ENCODE data around the gene TUSC2. TPM values are rescaled to one million over a fixed set of nuclear protein-coding genes. Genes with fewer than 3 reads are reported as not detected.

Gene TUSC2
- polyA plus RNA-seq, 1 of the 3 experiments (the other 2 are of a cell fraction), result 58.7 TPM

DNA sequence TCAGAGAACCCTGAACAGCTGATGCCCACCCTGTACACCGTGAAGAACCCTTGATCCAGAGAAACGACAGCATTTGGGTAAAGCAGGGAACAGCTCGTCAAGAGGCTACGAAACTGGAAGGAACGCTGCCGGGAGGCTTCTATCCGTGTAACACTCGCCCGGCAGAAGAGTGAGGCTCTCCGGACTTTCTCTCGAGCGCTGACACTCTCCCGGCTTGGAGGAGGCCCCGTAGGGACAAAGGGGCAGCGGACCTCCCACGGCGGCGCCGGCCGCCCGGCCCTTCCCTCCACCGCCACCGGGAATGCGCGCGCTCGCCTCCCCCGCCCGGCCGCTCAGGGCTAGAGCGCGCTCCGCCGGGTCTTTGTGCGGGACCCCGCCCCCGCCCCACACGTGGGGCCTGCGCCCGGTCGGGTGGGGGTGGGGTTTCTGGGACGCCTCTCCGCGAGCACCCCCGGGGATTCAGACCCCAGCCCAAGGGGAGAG is 7.1 kb downstream of the TUSC2 start:
- peaks cover 41% of the 10 kb centered on the region for H3K79me2 ChIP-seq (ENCODE audit: insufficient read depth)

More for the DNA sequence above, 7.1 kb downstream of the TUSC2 start:
- Histone ChIP-seq H4K20me1 (ENCODE audit: insufficient read depth) (no peaks in the 10 kb centered on the region), H3K4me1 (ENCODE audit: control insufficient read depth in 1 of 2, insufficient read depth in 2 of 2, low read depth in 1 of 2, low read length in 1 of 2) (peaks cover 0 to 40% of the 10 kb centered on the region in 2 experiments; a peak in 2 of 4 replicates), H3F3A (replicated peaks; ENCODE audit: insufficient read depth) (peaks cover 10% of the 10 kb centered on the region), H3K9ac (peak overlapping the region; percentile 93), H3K27ac (ENCODE audit: low read depth in 2 of 2, low read length in 1 of 2) (peak overlapping the region; percentile 92 to 94), H2AFZ (ENCODE audit: low read depth) (peak overlapping the region; percentile 94), H3K4me3 (ENCODE audit: low read depth in 2 of 2, low read length in 1 of 2) (peak overlapping the region; percentile 92 to 94), H3K4me2 (peak overlapping the region; percentile 80), H3K27me3 (ENCODE audit: insufficient read depth) (no peaks in the 10 kb centered on the region), H3K36me3 (replicated peaks in 1 of 2; ENCODE audit: control insufficient read depth in 1 of 2, insufficient read depth in 2 of 2, low read length in 1 of 2) (peaks cover 15 to 45% of the 10 kb centered on the region in 2 experiments), H3K9me2 (no peaks in the 10 kb centered on the region), H3K9me3 (no peaks in the 10 kb centered on the region)
- ChIA-PET POLR2A (interaction anchor here (0.6 to 1.8 kb wide), 6 partner anchors 14 to 29 kb away, joined by 3 to 5 read pairs (median 3); partner anchors contain the start of genes HYAL3, IFRD2 and NAA80), CTCF (interaction anchor here (0.5 to 6.0 kb wide), 14 partner anchors 14 to 222 kb away, joined by 3 to 60 read pairs (median 4); partner anchors contain the start of genes HYAL1, HYAL3, IFRD2 and NAA80)
- TF ChIP-seq MEF2A (IDR thresholded peaks at IDR 0.05; ENCODE audit: borderline replicate concordance, low read depth), result no peak
- TF ChIP-seq, protein P1, sequence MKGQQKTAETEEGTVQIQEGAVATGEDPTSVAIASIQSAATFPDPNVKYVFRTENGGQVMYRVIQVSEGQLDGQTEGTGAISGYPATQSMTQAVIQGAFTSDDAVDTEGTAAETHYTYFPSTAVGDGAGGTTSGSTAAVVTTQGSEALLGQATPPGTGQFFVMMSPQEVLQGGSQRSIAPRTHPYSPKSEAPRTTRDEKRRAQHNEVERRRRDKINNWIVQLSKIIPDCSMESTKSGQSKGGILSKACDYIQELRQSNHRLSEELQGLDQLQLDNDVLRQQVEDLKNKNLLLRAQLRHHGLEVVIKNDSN (IDR thresholded peaks at IDR 0.05; ENCODE audit: borderline replicate concordance, low read depth), result peak; percentile 64; the same call in 1 of the 2 replicates
- TF ChIP-seq, protein P2, sequence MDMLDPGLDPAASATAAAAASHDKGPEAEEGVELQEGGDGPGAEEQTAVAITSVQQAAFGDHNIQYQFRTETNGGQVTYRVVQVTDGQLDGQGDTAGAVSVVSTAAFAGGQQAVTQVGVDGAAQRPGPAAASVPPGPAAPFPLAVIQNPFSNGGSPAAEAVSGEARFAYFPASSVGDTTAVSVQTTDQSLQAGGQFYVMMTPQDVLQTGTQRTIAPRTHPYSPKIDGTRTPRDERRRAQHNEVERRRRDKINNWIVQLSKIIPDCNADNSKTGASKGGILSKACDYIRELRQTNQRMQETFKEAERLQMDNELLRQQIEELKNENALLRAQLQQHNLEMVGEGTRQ (IDR thresholded peaks at IDR 0.05; ENCODE audit: borderline replicate concordance, low read depth, low read length), result no peak
- TF ChIP-seq, protein P3, sequence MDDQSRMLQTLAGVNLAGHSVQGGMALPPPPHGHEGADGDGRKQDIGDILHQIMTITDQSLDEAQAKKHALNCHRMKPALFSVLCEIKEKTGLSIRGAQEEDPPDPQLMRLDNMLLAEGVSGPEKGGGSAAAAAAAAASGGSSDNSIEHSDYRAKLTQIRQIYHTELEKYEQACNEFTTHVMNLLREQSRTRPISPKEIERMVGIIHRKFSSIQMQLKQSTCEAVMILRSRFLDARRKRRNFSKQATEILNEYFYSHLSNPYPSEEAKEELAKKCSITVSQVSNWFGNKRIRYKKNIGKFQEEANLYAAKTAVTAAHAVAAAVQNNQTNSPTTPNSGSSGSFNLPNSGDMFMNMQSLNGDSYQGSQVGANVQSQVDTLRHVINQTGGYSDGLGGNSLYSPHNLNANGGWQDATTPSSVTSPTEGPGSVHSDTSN (IDR thresholded peaks at IDR 0.05), result no peak
- no peak for TF ChIP-seq RFX5 (IDR thresholded peaks at IDR 0.05; ENCODE audit: low read length)
- TF ChIP-seq, protein P4, sequence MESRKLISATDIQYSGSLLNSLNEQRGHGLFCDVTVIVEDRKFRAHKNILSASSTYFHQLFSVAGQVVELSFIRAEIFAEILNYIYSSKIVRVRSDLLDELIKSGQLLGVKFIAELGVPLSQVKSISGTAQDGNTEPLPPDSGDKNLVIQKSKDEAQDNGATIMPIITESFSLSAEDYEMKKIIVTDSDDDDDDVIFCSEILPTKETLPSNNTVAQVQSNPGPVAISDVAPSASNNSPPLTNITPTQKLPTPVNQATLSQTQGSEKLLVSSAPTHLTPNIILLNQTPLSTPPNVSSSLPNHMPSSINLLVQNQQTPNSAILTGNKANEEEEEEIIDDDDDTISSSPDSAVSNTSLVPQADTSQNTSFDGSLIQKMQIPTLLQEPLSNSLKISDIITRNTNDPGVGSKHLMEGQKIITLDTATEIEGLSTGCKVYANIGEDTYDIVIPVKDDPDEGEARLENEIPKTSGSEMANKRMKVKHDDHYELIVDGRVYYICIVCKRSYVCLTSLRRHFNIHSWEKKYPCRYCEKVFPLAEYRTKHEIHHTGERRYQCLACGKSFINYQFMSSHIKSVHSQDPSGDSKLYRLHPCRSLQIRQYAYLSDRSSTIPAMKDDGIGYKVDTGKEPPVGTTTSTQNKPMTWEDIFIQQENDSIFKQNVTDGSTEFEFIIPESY (IDR thresholded peaks at IDR 0.05; ENCODE audit: borderline replicate concordance, low read depth), result no peak
- TF ChIP-seq FOXM1 (IDR thresholded peaks at IDR 0.05; ENCODE audit: low read depth), result no peak
- TF ChIP-seq TAF1 (IDR thresholded peaks at IDR 0.05; ENCODE audit: borderline replicate concordance, low read depth, low read length), result 0 out of 2 replicates have a peak, but pooled peaks have one; percentile 22
- TF ChIP-seq EP300 (IDR thresholded peaks at IDR 0.05; ENCODE audit: borderline replicate concordance in 1 of 2, low read depth in 1 of 2, low read length in 1 of 2), result no peak
- TF ChIP-seq, protein P5, sequence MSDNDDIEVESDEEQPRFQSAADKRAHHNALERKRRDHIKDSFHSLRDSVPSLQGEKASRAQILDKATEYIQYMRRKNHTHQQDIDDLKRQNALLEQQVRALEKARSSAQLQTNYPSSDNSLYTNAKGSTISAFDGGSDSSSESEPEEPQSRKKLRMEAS (IDR thresholded peaks at IDR 0.05; ENCODE audit: low read depth), result peak; percentile 58
- no peak for TF ChIP-seq NFIC (IDR thresholded peaks at IDR 0.05; ENCODE audit: borderline replicate concordance)
- no peak for TF ChIP-seq JUND (IDR thresholded peaks at IDR 0.05)
- TF ChIP-seq MXI1 (IDR thresholded peaks at IDR 0.05; ENCODE audit: low read depth, low read length), result peak; percentile 85
- no peak for TF ChIP-seq POLR2AphosphoS5 (IDR thresholded peaks at IDR 0.05; ENCODE audit: low read depth, low read length)
- TF ChIP-seq CHD2 (IDR thresholded peaks at IDR 0.05; ENCODE audit: low read length, partially characterized antibody), result peak; percentile 31
- peak; percentile 61; the same call in 1 of the 2 replicates for TF ChIP-seq SIN3A (IDR thresholded peaks at IDR 0.05; ENCODE audit: borderline replicate concordance, low read depth, low read length)
- TF ChIP-seq, protein P6, sequence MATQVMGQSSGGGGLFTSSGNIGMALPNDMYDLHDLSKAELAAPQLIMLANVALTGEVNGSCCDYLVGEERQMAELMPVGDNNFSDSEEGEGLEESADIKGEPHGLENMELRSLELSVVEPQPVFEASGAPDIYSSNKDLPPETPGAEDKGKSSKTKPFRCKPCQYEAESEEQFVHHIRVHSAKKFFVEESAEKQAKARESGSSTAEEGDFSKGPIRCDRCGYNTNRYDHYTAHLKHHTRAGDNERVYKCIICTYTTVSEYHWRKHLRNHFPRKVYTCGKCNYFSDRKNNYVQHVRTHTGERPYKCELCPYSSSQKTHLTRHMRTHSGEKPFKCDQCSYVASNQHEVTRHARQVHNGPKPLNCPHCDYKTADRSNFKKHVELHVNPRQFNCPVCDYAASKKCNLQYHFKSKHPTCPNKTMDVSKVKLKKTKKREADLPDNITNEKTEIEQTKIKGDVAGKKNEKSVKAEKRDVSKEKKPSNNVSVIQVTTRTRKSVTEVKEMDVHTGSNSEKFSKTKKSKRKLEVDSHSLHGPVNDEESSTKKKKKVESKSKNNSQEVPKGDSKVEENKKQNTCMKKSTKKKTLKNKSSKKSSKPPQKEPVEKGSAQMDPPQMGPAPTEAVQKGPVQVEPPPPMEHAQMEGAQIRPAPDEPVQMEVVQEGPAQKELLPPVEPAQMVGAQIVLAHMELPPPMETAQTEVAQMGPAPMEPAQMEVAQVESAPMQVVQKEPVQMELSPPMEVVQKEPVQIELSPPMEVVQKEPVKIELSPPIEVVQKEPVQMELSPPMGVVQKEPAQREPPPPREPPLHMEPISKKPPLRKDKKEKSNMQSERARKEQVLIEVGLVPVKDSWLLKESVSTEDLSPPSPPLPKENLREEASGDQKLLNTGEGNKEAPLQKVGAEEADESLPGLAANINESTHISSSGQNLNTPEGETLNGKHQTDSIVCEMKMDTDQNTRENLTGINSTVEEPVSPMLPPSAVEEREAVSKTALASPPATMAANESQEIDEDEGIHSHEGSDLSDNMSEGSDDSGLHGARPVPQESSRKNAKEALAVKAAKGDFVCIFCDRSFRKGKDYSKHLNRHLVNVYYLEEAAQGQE (IDR thresholded peaks at IDR 0.05; ENCODE audit: low read depth, low read length), result no peak
- DNase-seq, result peak; percentile 95
- 0% methylated on average over 14 of the region's 45 CpGs for WGBS (ENCODE audit: low lambda C conversion rate)
